Activated CD8-positive, alpha-beta T cell treated with anti-CD3 and anti-CD28 coated beads, Interleukin-2, amount 10 ng/mL, durations not matched to agents 7 days and 5 days (primary cell): ENCODE results near the gene SLC35A4. TPM values are rescaled to one million over a fixed set of nuclear protein-coding genes. Genes with fewer than 3 reads are reported as not detected.

Experiments used
- ATAC-seq: fragments of 150-1000 bp; cut with Tn5 transposase; one replicate; pipeline ENCODE4 v1.10.0; 2021; ENCODE audit warnings: moderate library complexity
- CTCF ChIA-PET: fragments of 350-600 bp; sonication (Branson Sonifier 250); formaldehyde crosslinking; loops from one replicate; lab custom pipeline; 2021; ENCODE audit warnings: antibody characterized with exemption; lab: Charles Lee
- POLR2A ChIA-PET: fragments of 350-600 bp; sonication (Branson Sonifier 250); formaldehyde crosslinking; loops from one replicate; lab custom pipeline; 2021; ENCODE audit warnings: antibody characterized with exemption; lab: Charles Lee
- DNase-seq: peaks from one replicate; pipeline ENCODE4 v3.0.0-alpha.2; 2020
- H3K27ac Mint-ChIP-seq: one replicate; pipeline ENCODE4 v1.8.0; 2021; ENCODE audit warnings: mild to moderate bottlenecking, mixed read lengths
- H3K27me3 Mint-ChIP-seq: one replicate; pipeline ENCODE4 v1.8.0; 2021; ENCODE audit warnings: low read depth, mixed read lengths
- H3K36me3 Mint-ChIP-seq: one replicate; pipeline ENCODE4 v1.8.0; 2021; ENCODE audit warnings: low read depth, mixed read lengths
- H3K4me1 Mint-ChIP-seq: one replicate; pipeline ENCODE4 v1.8.0; 2021; ENCODE audit warnings: low read depth, mixed read lengths
- H3K4me3 Mint-ChIP-seq: one replicate; pipeline ENCODE4 v1.8.0; 2021; ENCODE audit warnings: mild to moderate bottlenecking, mixed read lengths
- H3K9me3 Mint-ChIP-seq: one replicate; pipeline ENCODE4 v1.8.0; 2022; ENCODE audit warnings: mixed read lengths; ENCODE audit not compliant: insufficient read depth
- total RNA-seq, 2 experiments: library from RNA; stranded (reverse); gene quantifications; one replicate each; pipeline ENCODE4 v1.2.3, GENCODE V29; 2021

SLC35A4 gene
- total RNA-seq, 2 experiments from 2014 or later: 88.9 to 98.2 TPM

- Mint-ChIP-seq H3K36me3 (peaks cover 28% of the 10 kb centered on the region), H3K4me3 (no peak overlapping the region), H3K27ac (no peak overlapping the region), H3K27me3 (no peaks in the 10 kb centered on the region), H3K4me1 (peaks cover 46% of the 10 kb centered on the region), H3K9me3 (no peaks in the 10 kb centered on the region)
- POLR2A ChIA-PET: interaction anchor here (0.5 to 1.9 kb wide), 4 partner anchors 10 to 89 kb away, joined by 3 to 39 read pairs (median 5); partner anchors contain the start of genes EIF4EBP3, IK and NDUFA2
- CTCF ChIA-PET: interaction anchor here (0.9 kb wide), 1 partner anchor 11 kb away, joined by 4 read pairs; the partner anchor contains the start of gene EIF4EBP3
- ATAC-seq: no peak
- no peak for DNase-seq
Measured at GRCh38 chr5:140558542-140558941, 6.1 kb upstream of the SLC35A4 start.

GRCh38 chr5:140560227-140560626 is 4.4 kb upstream of the SLC35A4 start:
- CTCF ChIA-PET: no interaction called here
- H3K36me3 Mint-ChIP-seq: peaks cover 18% of the 10 kb centered on the region
- no peak overlapping the region for H3K4me3 Mint-ChIP-seq

GRCh38 chr5:140561753-140562523 is 2.7 kb upstream of the SLC35A4 start:
- peaks cover 14% of the 10 kb centered on the region for H3K36me3 Mint-ChIP-seq

More at GRCh38 chr5:140560227-140560626, 4.4 kb upstream of the SLC35A4 start:
- DNase-seq (no peak), ATAC-seq (no peak)
- H3K9me3 Mint-ChIP-seq: no peaks in the 10 kb centered on the region
- H3K27ac Mint-ChIP-seq: no peak overlapping the region
- no peaks in the 10 kb centered on the region for H3K27me3 Mint-ChIP-seq
- POLR2A ChIA-PET: no interaction called here
- peaks cover 38% of the 10 kb centered on the region for H3K4me1 Mint-ChIP-seq

GRCh38 chr5:140563596-140563995 is 1.0 kb upstream of the SLC35A4 start:
- ChIA-PET CTCF (interaction anchor here (0.6 kb wide), 1 partner anchor 163 kb away, joined by 3 read pairs; no protein-coding TSS in a partner anchor), POLR2A (interaction anchor here (1.3 to 3.1 kb wide), 5 partner anchors 16 to 161 kb away, joined by 3 to 21 read pairs (median 5); partner anchors contain the start of genes ANKHD1, EIF4EBP3, IK and NDUFA2)
- peak overlapping the region; percentile 93 for H3K27ac Mint-ChIP-seq
- peak overlapping the region; percentile 89 for H3K4me3 Mint-ChIP-seq
- peaks cover 46% of the 10 kb centered on the region for H3K4me1 Mint-ChIP-seq
- ATAC-seq (no peak), DNase-seq (no peak)
- H3K36me3 Mint-ChIP-seq: peaks cover 29% of the 10 kb centered on the region
- H3K27me3 Mint-ChIP-seq: no peaks in the 10 kb centered on the region
- H3K9me3 Mint-ChIP-seq: no peaks in the 10 kb centered on the region

More at GRCh38 chr5:140561753-140562523, 2.7 kb upstream of the SLC35A4 start:
- POLR2A ChIA-PET: interaction anchor here (0.7 to 1.2 kb wide), 3 partner anchors 11 to 78 kb away, joined by 3 to 5 read pairs (median 3); partner anchors contain the start of gene EIF4EBP3
- Mint-ChIP-seq H3K27me3 (no peaks in the 10 kb centered on the region), H3K27ac (no peak overlapping the region), H3K4me3 (no peak overlapping the region), H3K4me1 (peaks cover 38% of the 10 kb centered on the region), H3K9me3 (no peaks in the 10 kb centered on the region)
- no peak for DNase-seq
- CTCF ChIA-PET: interaction anchor here (1.0 kb wide), 1 partner anchor 9 kb away, joined by 5 read pairs; no protein-coding TSS in a partner anchor
- no peak for ATAC-seq

GRCh38 chr5:140565024-140565779 is 574 bp downstream of the SLC35A4 start:
- ATAC-seq (no peak), DNase-seq (no peak)
- peak overlapping the region; percentile 89 for H3K4me3 Mint-ChIP-seq
- peaks cover 38% of the 10 kb centered on the region for H3K36me3 Mint-ChIP-seq
- H3K9me3 Mint-ChIP-seq: no peaks in the 10 kb centered on the region
- H3K27ac Mint-ChIP-seq: peak overlapping the region; percentile 93
- POLR2A ChIA-PET: interaction anchor here (0.6 to 3.1 kb wide), 8 partner anchors 8 to 276 kb away, joined by 3 to 21 read pairs (median 4); partner anchors contain the start of genes EIF4EBP3, IK, NDUFA2 and SRA1
- no peaks in the 10 kb centered on the region for H3K27me3 Mint-ChIP-seq
- H3K4me1 Mint-ChIP-seq: peaks cover 62% of the 10 kb centered on the region
- CTCF ChIA-PET: interaction anchor here (0.7 to 1.0 kb wide), 4 partner anchors 17 to 192 kb away, joined by 3 to 4 read pairs (median 3); partner anchors contain the start of gene EIF4EBP3

- H3K9me3 Mint-ChIP-seq: no peaks in the 10 kb centered on the region
- H3K27ac Mint-ChIP-seq: peak overlapping the region; percentile 93
- no peak for ATAC-seq
- CTCF ChIA-PET: interaction anchor here (0.9 to 1.0 kb wide), 2 partner anchors 19 to 69 kb away, joined by 3 to 4 read pairs; partner anchors contain the start of gene EIF4EBP3
- DNase-seq: no peak
- peaks cover 63% of the 10 kb centered on the region for H3K4me1 Mint-ChIP-seq
- H3K4me3 Mint-ChIP-seq: peak overlapping the region; percentile 89
- no peaks in the 10 kb centered on the region for H3K27me3 Mint-ChIP-seq
- peaks cover 42% of the 10 kb centered on the region for H3K36me3 Mint-ChIP-seq
- POLR2A ChIA-PET: interaction anchor here (0.6 to 3.1 kb wide), 9 partner anchors 8 to 276 kb away, joined by 3 to 21 read pairs (median 4); partner anchors contain the start of genes EIF4EBP3, IK, NDUFA2 and SRA1
Measured at GRCh38 chr5:140565780-140566095, 1.1 kb downstream of the SLC35A4 start.

- Mint-ChIP-seq H3K27me3 (no peaks in the 10 kb centered on the region), H3K9me3 (no peaks in the 10 kb centered on the region), H3K36me3 (peaks cover 44% of the 10 kb centered on the region), H3K4me3 (no peak overlapping the region), H3K27ac (no peak overlapping the region), H3K4me1 (peaks cover 63% of the 10 kb centered on the region)
- ChIA-PET POLR2A (interaction anchor here (0.8 to 3.1 kb wide), 4 partner anchors 9 to 149 kb away, joined by 4 to 21 read pairs (median 6); partner anchors contain the start of genes IK, NDUFA2 and SRA1), CTCF (no interaction called here)
- no peak for ATAC-seq
- no peak for DNase-seq
Measured at GRCh38 chr5:140566665-140567064, 2.0 kb downstream of the SLC35A4 start.

- Mint-ChIP-seq H3K27ac (peak overlapping the region; percentile 92), H3K27me3 (no peaks in the 10 kb centered on the region), H3K4me3 (no peak overlapping the region), H3K36me3 (peaks cover 44% of the 10 kb centered on the region), H3K4me1 (peaks cover 63% of the 10 kb centered on the region), H3K9me3 (no peaks in the 10 kb centered on the region)
- ChIA-PET POLR2A (interaction anchor here (2.9 kb wide), 1 partner anchor 80 kb away, joined by 8 read pairs; the partner anchor contains the start of genes IK and NDUFA2), CTCF (no interaction called here)
- ATAC-seq: no peak
- DNase-seq: no peak
Measured at GRCh38 chr5:140567136-140567818, 2.6 kb downstream of the SLC35A4 start.

- CTCF ChIA-PET: interaction anchor here (2.8 kb wide), 1 partner anchor 67 kb away, joined by 10 read pairs; no protein-coding TSS in a partner anchor
- H3K4me1 Mint-ChIP-seq: peaks cover 60% of the 10 kb centered on the region
Measured at GRCh38 chr5:140567871-140568270, 3.2 kb downstream of the SLC35A4 start.

GRCh38 chr5:140568443-140569063 is 3.9 kb downstream of the SLC35A4 start:
- Mint-ChIP-seq H3K27me3 (no peaks in the 10 kb centered on the region), H3K4me3 (peak overlapping the region; percentile 72), H3K36me3 (peaks cover 47% of the 10 kb centered on the region), H3K9me3 (no peaks in the 10 kb centered on the region), H3K4me1 (peaks cover 54% of the 10 kb centered on the region), H3K27ac (peak overlapping the region; percentile 92)
- DNase-seq (no peak), ATAC-seq (no peak)
- CTCF ChIA-PET: interaction anchor here (0.9 to 2.8 kb wide), 5 partner anchors 64 to 205 kb away, joined by 3 to 10 read pairs (median 5); partner anchors contain the start of genes CD14, IK and NDUFA2
- POLR2A ChIA-PET: interaction anchor here (1.0 to 3.6 kb wide), 3 partner anchors 11 to 79 kb away, joined by 4 to 16 read pairs (median 8); partner anchors contain the start of genes EIF4EBP3, IK, NDUFA2 and SRA1

More at GRCh38 chr5:140567871-140568270, 3.2 kb downstream of the SLC35A4 start:
- ATAC-seq (no peak), DNase-seq (no peak)
- Mint-ChIP-seq H3K9me3 (no peaks in the 10 kb centered on the region), H3K4me3 (no peak overlapping the region), H3K27ac (peak overlapping the region; percentile 92), H3K27me3 (no peaks in the 10 kb centered on the region), H3K36me3 (peaks cover 44% of the 10 kb centered on the region)
- POLR2A ChIA-PET: interaction anchor here (2.9 to 3.6 kb wide), 2 partner anchors 20 to 79 kb away, joined by 8 to 16 read pairs; partner anchors contain the start of genes EIF4EBP3, IK and NDUFA2
